H9 (cell line): ENCODE results near the gene CSTPP1. TPM values are rescaled to one million over a fixed set of nuclear protein-coding genes. Genes with fewer than 3 reads are reported as not detected.

ENCODE experiments used
- DNase-seq: peaks from one replicate; pipeline ENCODE4 v3.0.0-alpha.2; 2017
- H2AFZ ChIP-seq: one replicate; pipeline ENCODE4 v1.6.1; 2013; ENCODE audit warnings: mild to moderate bottlenecking, low read length, control low read depth, moderate library complexity
- H2AK5ac ChIP-seq: 2 replicates; pipeline ENCODE4 v1.6.1; 2013; ENCODE audit warnings: low read length, control low read depth, mixed read lengths; ENCODE audit not compliant: insufficient read length
- H2BK120ac ChIP-seq: one replicate; pipeline ENCODE4 v1.6.1; 2013; ENCODE audit warnings: low read depth, mild to moderate bottlenecking, low read length, control low read depth, inconsistent platforms; ENCODE audit not compliant: poor library complexity, severe bottlenecking
- H2BK12ac ChIP-seq: 2 replicates; pipeline ENCODE4 v1.6.1; 2013; ENCODE audit warnings: low read length, control low read depth, mixed read lengths, low read depth; ENCODE audit not compliant: insufficient read length
- H2BK15ac ChIP-seq: 2 replicates; pipeline ENCODE4 v1.6.1; 2013; ENCODE audit warnings: low read depth, low read length, control low read depth
- H2BK20ac ChIP-seq: one replicate; pipeline ENCODE4 v1.6.1; 2013; ENCODE audit warnings: low read depth, mild to moderate bottlenecking, low read length, control low read depth, inconsistent platforms; ENCODE audit not compliant: poor library complexity, severe bottlenecking
- H2BK5ac ChIP-seq: 2 replicates; pipeline ENCODE4 v1.6.1; 2013; ENCODE audit warnings: low read length, control low read depth, mixed read lengths; ENCODE audit not compliant: insufficient read length
- H3K14ac ChIP-seq: 2 replicates; pipeline ENCODE4 v1.6.1; 2013; ENCODE audit warnings: low read length, control low read depth; ENCODE audit not compliant: insufficient read depth
- H3K18ac ChIP-seq: 2 replicates; pipeline ENCODE4 v1.6.1; 2013; ENCODE audit warnings: low read depth, mild to moderate bottlenecking, mixed read lengths, low read length, control low read depth; ENCODE audit not compliant: insufficient read length
- H3K23ac ChIP-seq: 2 replicates; pipeline ENCODE4 v1.6.1; 2013; ENCODE audit warnings: low read length, control low read depth, mixed read lengths, low read depth; ENCODE audit not compliant: insufficient read length
- H3K23me2 ChIP-seq: 2 replicates; pipeline ENCODE4 v1.6.1; 2013; ENCODE audit warnings: low read depth, mild to moderate bottlenecking, mixed read lengths, low read length, control low read depth; ENCODE audit not compliant: insufficient read length, poor library complexity, severe bottlenecking
- H3K27ac ChIP-seq: 2 replicates; pipeline ENCODE4 v1.5.1; 2013; ENCODE audit warnings: low read length, control low read depth, mixed read lengths, low read depth; ENCODE audit not compliant: insufficient read length
- H3K27me3 ChIP-seq: 2 replicates; pipeline ENCODE4 v1.6.1; 2013; ENCODE audit warnings: low read length, control low read depth, inconsistent platforms; ENCODE audit not compliant: insufficient read depth
- H3K4ac ChIP-seq: 2 replicates; pipeline ENCODE4 v1.6.1; 2013; ENCODE audit warnings: low read depth, mild to moderate bottlenecking, control low read depth, inconsistent platforms, low read length, moderate library complexity
- H3K4me1 ChIP-seq: 2 replicates; pipeline ENCODE4 v1.6.1; 2013; ENCODE audit warnings: low read length, control low read depth, inconsistent platforms; ENCODE audit not compliant: insufficient read depth
- H3K4me2 ChIP-seq: 2 replicates; pipeline ENCODE4 v1.6.1; 2013; ENCODE audit warnings: low read length, control low read depth, mixed read lengths; ENCODE audit not compliant: insufficient read length, insufficient read depth
- H3K56ac ChIP-seq: 2 replicates; pipeline ENCODE4 v1.6.1; 2013; ENCODE audit warnings: low read depth, mild to moderate bottlenecking, mixed read lengths, low read length, control low read depth; ENCODE audit not compliant: insufficient read length
- H3K79me1 ChIP-seq: 2 replicates; pipeline ENCODE4 v1.6.1; 2013; ENCODE audit warnings: low read depth, mild to moderate bottlenecking, moderate library complexity, low read length, control low read depth, inconsistent platforms; ENCODE audit not compliant: insufficient read depth, poor library complexity, severe bottlenecking
- H3K79me2 ChIP-seq: 2 replicates; pipeline ENCODE4 v1.6.1; 2013; ENCODE audit warnings: low read length, control low read depth, inconsistent platforms; ENCODE audit not compliant: insufficient read depth
- H3K9ac ChIP-seq: 2 replicates; pipeline ENCODE4 v1.6.1; 2013; ENCODE audit warnings: low read length, control low read depth, mixed read lengths; ENCODE audit not compliant: insufficient read length; ENCODE audit errors: extremely low read depth
- H3K9me3 ChIP-seq: one replicate; pipeline ENCODE4 v1.6.1; 2013; ENCODE audit warnings: low read depth, low read length, inconsistent platforms; ENCODE audit not compliant: control insufficient read depth
- H3T11ph ChIP-seq: one replicate; pipeline ENCODE4 v1.6.1; 2013; ENCODE audit warnings: mild to moderate bottlenecking, low read length, control low read depth, inconsistent platforms
- H4K20me1 ChIP-seq: one replicate; pipeline ENCODE4 v1.6.1; 2013; ENCODE audit not compliant: control insufficient read depth, insufficient read length, insufficient read depth
- H4K5ac ChIP-seq: 2 replicates; pipeline ENCODE4 v1.6.1; 2013; ENCODE audit warnings: low read depth, mild to moderate bottlenecking, mixed read lengths, low read length, control low read depth; ENCODE audit not compliant: insufficient read length
- H4K8ac ChIP-seq: replicated peaks from 2 replicates; pipeline ENCODE4 v1.6.1; 2013; ENCODE audit warnings: low read length, control low read depth, mixed read lengths, low read depth; ENCODE audit not compliant: insufficient read length
- H4K91ac ChIP-seq: 2 replicates; pipeline ENCODE4 v1.6.1; 2013; ENCODE audit warnings: low read depth, mild to moderate bottlenecking, moderate library complexity, mixed read lengths, low read length, control low read depth; ENCODE audit not compliant: insufficient read length
- H3K27ac Mint-ChIP-seq, 3 experiments: 2 replicates in 2 of 3; 3 replicates in 1 of 3; pipeline ENCODE4 v1.8.0; 2020 to 2021; ENCODE audit warnings: mixed read lengths in 3 of 3, mild to moderate bottlenecking in 1 of 3, moderate library complexity in 1 of 3
- H3K27me3 Mint-ChIP-seq: 2 replicates; pipeline ENCODE4 v1.8.0; 2021; ENCODE audit warnings: low read depth, mild to moderate bottlenecking, moderate library complexity, mixed read lengths
- H3K36me3 Mint-ChIP-seq, 3 experiments: 2 replicates in 2 of 3; 3 replicates in 1 of 3; pipeline ENCODE4 v1.8.0; 2020 to 2021; ENCODE audit warnings: low read depth in 3 of 3, mixed read lengths in 3 of 3; ENCODE audit not compliant: insufficient read depth in 1 of 3
- H3K4me1 Mint-ChIP-seq, 2 experiments: 2 replicates each; pipeline ENCODE4 v1.8.0; 2020; ENCODE audit warnings: mixed read lengths in 2 of 2
- H3K4me3 Mint-ChIP-seq, 2 experiments: 2 replicates in 1 of 2; 3 replicates in 1 of 2; pipeline ENCODE4 v1.8.0; 2020 to 2021; ENCODE audit warnings: mild to moderate bottlenecking in 2 of 2, mixed read lengths in 2 of 2, moderate library complexity in 1 of 2
- H3K9me3 Mint-ChIP-seq, 2 experiments: 2 replicates in 1 of 2; 3 replicates in 1 of 2; pipeline ENCODE4 v1.8.0; 2020; ENCODE audit warnings: mild to moderate bottlenecking in 2 of 2, mixed read lengths in 2 of 2, moderate library complexity in 1 of 2
- WGBS: extraction: QIAGEN DNeasy Blood & Tissue Kit; methylation state at CpG from one replicate; pipeline ENCODE4 v1.1.7; 2013; ENCODE audit warnings: missing lambda C conversion rate, low lambda C conversion rate, mixed read lengths; ENCODE audit not compliant: insufficient read length; ENCODE audit errors: extremely low coverage; 5-methylcytosine and 5-hydroxymethylcytosine counted together
- total RNA-seq: library from RNA; stranded (reverse); gene quantifications from 2 replicates; pipeline ENCODE4 v1.2.1, GENCODE V29; 2021
- TF ChIP-seq, protein P1 (sequence below): fragments of 200-600 bp; sonication (generic); conservative IDR thresholded peaks from 3 replicates; pipeline ENCODE4 v1.8.0; 2021; ENCODE audit warnings: antibody characterized with exemption, mild to moderate bottlenecking

Gene CSTPP1
- total RNA-seq, 1 experiment from 2014 or later: 21.2 TPM

DNA sequence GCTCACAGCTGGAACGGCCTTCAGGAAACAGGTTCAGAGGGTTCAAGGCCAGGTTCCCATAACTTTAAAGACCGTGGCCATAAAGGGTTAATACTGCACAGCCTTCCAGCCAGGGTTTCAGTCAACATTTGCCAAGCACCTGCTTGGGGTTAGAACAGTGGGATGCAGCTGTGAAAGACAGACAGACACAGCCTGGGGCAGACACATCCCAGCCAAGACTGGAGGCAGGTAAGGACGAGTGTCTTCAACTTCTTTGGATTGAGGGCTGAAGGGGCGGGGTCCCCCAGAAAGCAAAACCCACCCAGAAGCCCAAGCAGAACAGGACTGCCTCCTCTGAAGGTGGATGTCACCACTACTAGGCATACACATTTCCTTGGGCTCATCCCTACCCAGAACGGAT is 225.9 kb downstream of the CSTPP1 start:
- Histone ChIP-seq H2BK12ac (no peak overlapping the region), H3K14ac (no peak overlapping the region), H3K18ac (no peak overlapping the region), H3K27ac (no peak overlapping the region), H2BK15ac (no peak overlapping the region), H3K56ac (no peak overlapping the region), H3K4ac (no peak overlapping the region), H3T11ph (no peak overlapping the region), H3K4me1 (no peaks in the 10 kb centered on the region), H2BK20ac (no peak overlapping the region), H3K4me2 (no peak overlapping the region), H4K5ac (no peak overlapping the region), H4K91ac (no peak overlapping the region), H2BK5ac (no peak overlapping the region), H3K23ac (no peak overlapping the region), H4K20me1 (no peaks in the 10 kb centered on the region), H3K79me2 (no peaks in the 10 kb centered on the region), H2AK5ac (no peak overlapping the region), H2AFZ (no peak overlapping the region), H4K8ac (no peak overlapping the region), H3K23me2 (no peaks in the 10 kb centered on the region), H3K79me1 (no peaks in the 10 kb centered on the region), H3K9me3 (no peaks in the 10 kb centered on the region), H3K27me3 (no peaks in the 10 kb centered on the region), H2BK120ac (no peak overlapping the region), H3K9ac (no peak overlapping the region)
- no peak for DNase-seq
- Mint-ChIP-seq H3K27ac (0 out of 7 replicates have a peak overlapping the region, but pooled peaks of 1 of the 3 experiments have one; percentile 13), H3K4me3 (no peak overlapping the region), H3K36me3 (peaks cover 12 to 38% (median 31%) of the 10 kb centered on the region in 3 experiments), H3K4me1 (peaks cover 5 to 11% of the 10 kb centered on the region in 2 experiments; a peak in 1 of 4 replicates), H3K9me3 (no peaks in the 10 kb centered on the region; a peak in 1 of 5 replicates), H3K27me3 (no peaks in the 10 kb centered on the region; the same call in 1 of the 2 replicates)
- WGBS: no CpG with 5 or more reads among the region's 5 CpGs
- TF ChIP-seq, protein P1, sequence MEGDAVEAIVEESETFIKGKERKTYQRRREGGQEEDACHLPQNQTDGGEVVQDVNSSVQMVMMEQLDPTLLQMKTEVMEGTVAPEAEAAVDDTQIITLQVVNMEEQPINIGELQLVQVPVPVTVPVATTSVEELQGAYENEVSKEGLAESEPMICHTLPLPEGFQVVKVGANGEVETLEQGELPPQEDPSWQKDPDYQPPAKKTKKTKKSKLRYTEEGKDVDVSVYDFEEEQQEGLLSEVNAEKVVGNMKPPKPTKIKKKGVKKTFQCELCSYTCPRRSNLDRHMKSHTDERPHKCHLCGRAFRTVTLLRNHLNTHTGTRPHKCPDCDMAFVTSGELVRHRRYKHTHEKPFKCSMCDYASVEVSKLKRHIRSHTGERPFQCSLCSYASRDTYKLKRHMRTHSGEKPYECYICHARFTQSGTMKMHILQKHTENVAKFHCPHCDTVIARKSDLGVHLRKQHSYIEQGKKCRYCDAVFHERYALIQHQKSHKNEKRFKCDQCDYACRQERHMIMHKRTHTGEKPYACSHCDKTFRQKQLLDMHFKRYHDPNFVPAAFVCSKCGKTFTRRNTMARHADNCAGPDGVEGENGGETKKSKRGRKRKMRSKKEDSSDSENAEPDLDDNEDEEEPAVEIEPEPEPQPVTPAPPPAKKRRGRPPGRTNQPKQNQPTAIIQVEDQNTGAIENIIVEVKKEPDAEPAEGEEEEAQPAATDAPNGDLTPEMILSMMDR: no peak
